Activated T-helper 17 cell treated with anti-CD3 and anti-CD28 coated beads, Interleukin-2, amount 50 U/mL, for 72 hours (primary cell): ENCODE data around the gene NPHS2. TPM values are rescaled to one million over a fixed set of nuclear protein-coding genes. Genes with fewer than 3 reads are reported as not detected.
"Not testable (repeated sequence)": the region's sequence is repeated elsewhere in the genome, so short reads cannot be mapped to it uniquely, and the experiment has no call there.

Source experiments
- ATAC-seq: fragments of 150-1000 bp; cut with Tn5 transposase; replicated peaks from 2 replicates; pipeline ENCODE4 v1.10.0; 2021; ENCODE audit warnings: mild to moderate bottlenecking, moderate library complexity
- H3K27ac Mint-ChIP-seq: one replicate; pipeline ENCODE4 v1.8.0; 2022; ENCODE audit warnings: mixed read lengths
- H3K27me3 Mint-ChIP-seq: one replicate; pipeline ENCODE4 v1.8.0; 2022; ENCODE audit warnings: mixed read lengths
- H3K36me3 Mint-ChIP-seq: one replicate; pipeline ENCODE4 v1.8.0; 2022; ENCODE audit warnings: low read depth, mild to moderate bottlenecking, mixed read lengths
- H3K4me1 Mint-ChIP-seq: one replicate; pipeline ENCODE4 v1.8.0; 2022; ENCODE audit warnings: mixed read lengths
- H3K4me3 Mint-ChIP-seq: one replicate; pipeline ENCODE4 v1.8.0; 2022; ENCODE audit warnings: mild to moderate bottlenecking, mixed read lengths
- H3K9me3 Mint-ChIP-seq: one replicate; pipeline ENCODE4 v1.8.0; 2022; ENCODE audit warnings: mixed read lengths
- total RNA-seq, 2 donors: library from RNA; stranded (reverse); gene quantifications; one replicate each; pipeline ENCODE4 v1.2.3, GENCODE V29; 2022

Gene NPHS2
- total RNA-seq, 2 donors from 2014 or later: not detected

GRCh38 chr1:179576509-179576908 is 761 bp upstream of the NPHS2 start:
- Mint-ChIP-seq H3K9me3 (peaks cover 4% of the 10 kb centered on the region), H3K36me3 (no peaks in the 10 kb centered on the region), H3K4me1 (peaks cover 6% of the 10 kb centered on the region), H3K27ac (no peak overlapping the region), H3K27me3 (peaks cover 51% of the 10 kb centered on the region), H3K4me3 (no peak overlapping the region)
- ATAC-seq: no peak

GRCh38 chr1:179558078-179558477 is 17.7 kb downstream of the NPHS2 start:
- no peaks in the 10 kb centered on the region for H3K36me3 Mint-ChIP-seq
- H3K4me3 Mint-ChIP-seq: no peak overlapping the region
- no peaks in the 10 kb centered on the region for H3K9me3 Mint-ChIP-seq
- H3K27me3 Mint-ChIP-seq: peaks cover 13% of the 10 kb centered on the region
- no peak for ATAC-seq
- H3K4me1 Mint-ChIP-seq: no peaks in the 10 kb centered on the region
- H3K27ac Mint-ChIP-seq: no peak overlapping the region

- no peaks in the 10 kb centered on the region for H3K9me3 Mint-ChIP-seq
- H3K27me3 Mint-ChIP-seq: peaks cover 8% of the 10 kb centered on the region
- H3K4me3 Mint-ChIP-seq: no peak overlapping the region
- H3K36me3 Mint-ChIP-seq: no peaks in the 10 kb centered on the region
- no peak overlapping the region for H3K27ac Mint-ChIP-seq
- ATAC-seq: no peak
- no peaks in the 10 kb centered on the region for H3K4me1 Mint-ChIP-seq
Measured at GRCh38 chr1:179554427-179554826, 21.3 kb downstream of the NPHS2 start.

- Mint-ChIP-seq H3K4me1 (no peaks in the 10 kb centered on the region), H3K36me3 (no peaks in the 10 kb centered on the region), H3K9me3 (no peaks in the 10 kb centered on the region), H3K4me3 (no peak overlapping the region), H3K27me3 (peaks cover 9% of the 10 kb centered on the region), H3K27ac (no peak overlapping the region)
- ATAC-seq: no peak
Measured at GRCh38 chr1:179550746-179551682, 24.7 kb downstream of the NPHS2 start.

- H3K27ac Mint-ChIP-seq: no peak overlapping the region
- ATAC-seq: no peak
- H3K4me3 Mint-ChIP-seq: no peak overlapping the region
- H3K4me1 Mint-ChIP-seq: no peaks in the 10 kb centered on the region
- H3K9me3 Mint-ChIP-seq: no peaks in the 10 kb centered on the region
- no peaks in the 10 kb centered on the region for H3K36me3 Mint-ChIP-seq
- peaks cover 6% of the 10 kb centered on the region for H3K27me3 Mint-ChIP-seq
Measured at GRCh38 chr1:179549368-179549700, 26.4 kb downstream of the NPHS2 start.

GRCh38 chr1:179548666-179549367 is 26.9 kb downstream of the NPHS2 start:
- Mint-ChIP-seq H3K4me3 (no peak overlapping the region), H3K4me1 (no peaks in the 10 kb centered on the region), H3K36me3 (no peaks in the 10 kb centered on the region), H3K9me3 (no peaks in the 10 kb centered on the region), H3K27me3 (peaks cover 6% of the 10 kb centered on the region), H3K27ac (no peak overlapping the region)
- ATAC-seq: no peak

- H3K36me3 Mint-ChIP-seq: no peaks in the 10 kb centered on the region
- no peak overlapping the region for H3K27ac Mint-ChIP-seq
- H3K9me3 Mint-ChIP-seq: no peaks in the 10 kb centered on the region
- H3K4me3 Mint-ChIP-seq: no peak overlapping the region
- H3K27me3 Mint-ChIP-seq: peaks cover 12% of the 10 kb centered on the region
- no peaks in the 10 kb centered on the region for H3K4me1 Mint-ChIP-seq
- ATAC-seq: no peak
Measured at GRCh38 chr1:179547021-179547535, 28.7 kb downstream of the NPHS2 start.

- Mint-ChIP-seq H3K4me1 (no peaks in the 10 kb centered on the region), H3K9me3 (no peaks in the 10 kb centered on the region), H3K36me3 (no peaks in the 10 kb centered on the region), H3K27ac (no peak overlapping the region), H3K4me3 (no peak overlapping the region), H3K27me3 (peaks cover 16% of the 10 kb centered on the region)
- ATAC-seq: no peak
Measured at GRCh38 chr1:179545321-179545720, 30.4 kb downstream of the NPHS2 start.

- no peak overlapping the region for H3K27ac Mint-ChIP-seq
- no peaks in the 10 kb centered on the region for H3K4me1 Mint-ChIP-seq
- H3K27me3 Mint-ChIP-seq: peaks cover 10% of the 10 kb centered on the region
- H3K9me3 Mint-ChIP-seq: peaks cover 1% of the 10 kb centered on the region
- H3K4me3 Mint-ChIP-seq: no peak overlapping the region
- H3K36me3 Mint-ChIP-seq: no peaks in the 10 kb centered on the region
- ATAC-seq: no peak
Measured at GRCh38 chr1:179541774-179542173, 34.0 kb downstream of the NPHS2 start.

- Mint-ChIP-seq H3K9me3 (peaks cover 4% of the 10 kb centered on the region), H3K27ac (no peak overlapping the region), H3K27me3 (peaks cover 16% of the 10 kb centered on the region), H3K4me3 (no peak overlapping the region), H3K4me1 (no peaks in the 10 kb centered on the region), H3K36me3 (no peaks in the 10 kb centered on the region)
- no peak for ATAC-seq
Measured at GRCh38 chr1:179530352-179530751, 45.4 kb downstream of the NPHS2 start.

GRCh38 chr1:179529482-179530195 is 46.1 kb downstream of the NPHS2 start:
- Mint-ChIP-seq H3K36me3 (no peaks in the 10 kb centered on the region), H3K4me1 (no peaks in the 10 kb centered on the region), H3K4me3 (no peak overlapping the region), H3K27me3 (peaks cover 22% of the 10 kb centered on the region), H3K27ac (no peak overlapping the region), H3K9me3 (peaks cover 4% of the 10 kb centered on the region)
- ATAC-seq: no peak

- not testable (repeated sequence) for H3K4me1 Mint-ChIP-seq, H3K36me3 Mint-ChIP-seq, H3K4me3 Mint-ChIP-seq, ATAC-seq, H3K9me3 Mint-ChIP-seq, H3K27ac Mint-ChIP-seq
- peaks cover 12% of the 10 kb centered on the region for H3K27me3 Mint-ChIP-seq
Measured at GRCh38 chr1:179518544-179518943, 57.2 kb downstream of the NPHS2 start.

- Mint-ChIP-seq H3K4me3 (no peak overlapping the region), H3K4me1 (no peaks in the 10 kb centered on the region), H3K36me3 (no peaks in the 10 kb centered on the region), H3K9me3 (no peaks in the 10 kb centered on the region), H3K27me3 (peaks cover 12% of the 10 kb centered on the region), H3K27ac (no peak overlapping the region)
- no peak for ATAC-seq
Measured at GRCh38 chr1:179516976-179517705, 58.6 kb downstream of the NPHS2 start.

GRCh38 chr1:179510038-179510437 is 65.7 kb downstream of the NPHS2 start:
- Mint-ChIP-seq H3K4me1 (no peaks in the 10 kb centered on the region), H3K27ac (no peak overlapping the region), H3K4me3 (no peak overlapping the region), H3K9me3 (no peaks in the 10 kb centered on the region), H3K27me3 (peaks cover 3% of the 10 kb centered on the region), H3K36me3 (no peaks in the 10 kb centered on the region)
- ATAC-seq: no peak
